Colon (tissue), 2 donors: ENCODE results near the gene NRIP3.

Experiments used
- FAIRE-seq: peaks from 2 replicates; lab custom pipeline; 2012; peaks lifted over from hg19 to GRCh38; lab: Jason Lieb, UNC
- donor health status: control.
- donor health status: control.

The NRIP3 gene

GRCh38 chr11:9003573-9004182 lies at the start of gene NRIP3:
NRIP3 (minus strand) TSS chr11:9004001; CDS start chr11:9003935, 66 bp downstream.
- no peak for FAIRE-seq

- no peak for FAIRE-seq
Measured at GRCh38 chr11:9052316-9052715, 48.5 kb upstream of the NRIP3 start.

- FAIRE-seq: no peak
Measured at GRCh38 chr11:9049959-9050358, 46.2 kb upstream of the NRIP3 start.

GRCh38 chr11:9047964-9048523 lies 44.2 kb upstream of the NRIP3 start:
- no peak for FAIRE-seq

- no peak for FAIRE-seq
Measured at GRCh38 chr11:9046481-9046880, 42.7 kb upstream of the NRIP3 start.

GRCh38 chr11:9042488-9042887 lies 38.7 kb upstream of the NRIP3 start:
- FAIRE-seq: no peak

- FAIRE-seq: no peak
Measured at GRCh38 chr11:9041747-9042146, 37.9 kb upstream of the NRIP3 start.

- no peak for FAIRE-seq
Measured at GRCh38 chr11:9040410-9040809, 36.6 kb upstream of the NRIP3 start.

GRCh38 chr11:9039863-9040262 lies 36.1 kb upstream of the NRIP3 start:
- no peak for FAIRE-seq

GRCh38 chr11:9039198-9039597 lies 35.4 kb upstream of the NRIP3 start:
- FAIRE-seq: no peak

- no peak for FAIRE-seq
Measured at GRCh38 chr11:9038541-9038940, 34.7 kb upstream of the NRIP3 start.

GRCh38 chr11:9037963-9038362 lies 34.2 kb upstream of the NRIP3 start:
- FAIRE-seq: no peak

GRCh38 chr11:9037046-9037780 lies 33.4 kb upstream of the NRIP3 start:
- no peak for FAIRE-seq

GRCh38 chr11:9030601-9031000 lies 26.8 kb upstream of the NRIP3 start:
- no peak for FAIRE-seq

GRCh38 chr11:9029422-9029821 lies 25.6 kb upstream of the NRIP3 start:
- no peak for FAIRE-seq

- no peak for FAIRE-seq
Measured at GRCh38 chr11:9028581-9028980, 24.8 kb upstream of the NRIP3 start.

- no peak for FAIRE-seq
Measured at GRCh38 chr11:9025101-9025850, 21.5 kb upstream of the NRIP3 start.

- FAIRE-seq: no peak
Measured at GRCh38 chr11:9022961-9023680, 19.3 kb upstream of the NRIP3 start.

- no peak for FAIRE-seq
Measured at GRCh38 chr11:9020916-9021315, 17.1 kb upstream of the NRIP3 start.

- FAIRE-seq: no peak
Measured at GRCh38 chr11:9019861-9020260, 16.1 kb upstream of the NRIP3 start.

GRCh38 chr11:9017773-9018172 lies 14.0 kb upstream of the NRIP3 start:
- FAIRE-seq: no peak

GRCh38 chr11:9016916-9017642 lies 13.3 kb upstream of the NRIP3 start:
- FAIRE-seq: no peak
